Panc1 (cell line): ENCODE results near the gene SCARB2.

Source experiments
- POLR2AphosphoS5 ChIP-seq: IDR thresholded peaks from 2 replicates; pipeline ENCODE4 v1.6.1; 2012; ENCODE audit warnings: mild to moderate bottlenecking, low read depth, low read length, moderate library complexity
- SIN3A ChIP-seq: IDR thresholded peaks from 2 replicates; pipeline ENCODE4 v1.6.1; 2012; ENCODE audit warnings: low read depth, mild to moderate bottlenecking, low read length, moderate library complexity, borderline replicate concordance; ENCODE audit not compliant: insufficient read depth
- TCF7L2 ChIP-seq: IDR thresholded peaks from 2 replicates; pipeline ENCODE4 v1.6.1; 2011; ENCODE audit warnings: mild to moderate bottlenecking, low read depth, low read length, inconsistent platforms
- TF ChIP-seq, protein P1 (sequence below): fragments of 450-650 bp; IDR thresholded peaks from 2 replicates; pipeline ENCODE4 v1.5.1; 2017; ENCODE audit warnings: mild to moderate bottlenecking
- TF ChIP-seq, protein P2 (sequence below), 2 experiments: IDR thresholded peaks; 2 replicates each; pipeline ENCODE4 v1.6.1; 2011 to 2012; ENCODE audit warnings: low read depth in 2 of 2, control low read depth in 1 of 2, low read length in 1 of 2, mild to moderate bottlenecking in 1 of 2, moderate library complexity in 1 of 2; ENCODE audit not compliant: insufficient read depth in 1 of 2

DNA sequence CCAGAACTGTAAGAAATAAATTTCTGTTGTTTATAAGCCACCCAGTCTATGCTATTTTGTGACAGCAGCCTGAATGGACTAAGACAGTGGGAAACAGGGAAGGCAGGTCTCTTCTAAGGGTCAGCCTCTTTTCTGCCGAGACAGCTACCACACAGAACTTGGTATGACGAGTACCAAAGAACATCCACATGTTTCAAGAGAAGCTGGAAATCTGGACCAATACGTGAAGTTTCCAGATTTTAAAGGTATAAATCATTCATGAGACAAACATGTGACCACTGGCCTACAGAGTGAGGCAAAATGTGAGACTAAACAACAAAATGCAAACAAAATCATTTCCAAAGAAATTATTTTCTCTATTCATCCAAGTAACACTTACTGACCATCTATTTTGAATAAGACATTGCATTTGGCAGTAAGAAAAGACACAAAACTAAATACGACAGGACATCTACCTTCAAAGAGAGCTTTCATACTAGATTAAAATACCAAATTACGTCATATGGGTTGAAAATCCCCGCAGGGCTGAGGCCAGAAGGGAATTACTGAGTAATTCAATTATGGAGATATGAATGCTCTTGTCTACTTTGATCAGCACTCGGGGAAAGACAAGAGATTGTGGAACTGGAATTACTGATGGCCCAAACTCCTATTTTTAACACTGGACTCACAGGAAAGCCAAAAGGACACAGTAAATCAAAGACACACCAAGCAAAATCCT lies 7.2 kb downstream of the SCARB2 start:
- TF ChIP-seq, protein P1, sequence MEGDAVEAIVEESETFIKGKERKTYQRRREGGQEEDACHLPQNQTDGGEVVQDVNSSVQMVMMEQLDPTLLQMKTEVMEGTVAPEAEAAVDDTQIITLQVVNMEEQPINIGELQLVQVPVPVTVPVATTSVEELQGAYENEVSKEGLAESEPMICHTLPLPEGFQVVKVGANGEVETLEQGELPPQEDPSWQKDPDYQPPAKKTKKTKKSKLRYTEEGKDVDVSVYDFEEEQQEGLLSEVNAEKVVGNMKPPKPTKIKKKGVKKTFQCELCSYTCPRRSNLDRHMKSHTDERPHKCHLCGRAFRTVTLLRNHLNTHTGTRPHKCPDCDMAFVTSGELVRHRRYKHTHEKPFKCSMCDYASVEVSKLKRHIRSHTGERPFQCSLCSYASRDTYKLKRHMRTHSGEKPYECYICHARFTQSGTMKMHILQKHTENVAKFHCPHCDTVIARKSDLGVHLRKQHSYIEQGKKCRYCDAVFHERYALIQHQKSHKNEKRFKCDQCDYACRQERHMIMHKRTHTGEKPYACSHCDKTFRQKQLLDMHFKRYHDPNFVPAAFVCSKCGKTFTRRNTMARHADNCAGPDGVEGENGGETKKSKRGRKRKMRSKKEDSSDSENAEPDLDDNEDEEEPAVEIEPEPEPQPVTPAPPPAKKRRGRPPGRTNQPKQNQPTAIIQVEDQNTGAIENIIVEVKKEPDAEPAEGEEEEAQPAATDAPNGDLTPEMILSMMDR: no peak
- TF ChIP-seq SIN3A (no peak), POLR2AphosphoS5 (no peak), TCF7L2 (no peak)
- TF ChIP-seq, protein P2, sequence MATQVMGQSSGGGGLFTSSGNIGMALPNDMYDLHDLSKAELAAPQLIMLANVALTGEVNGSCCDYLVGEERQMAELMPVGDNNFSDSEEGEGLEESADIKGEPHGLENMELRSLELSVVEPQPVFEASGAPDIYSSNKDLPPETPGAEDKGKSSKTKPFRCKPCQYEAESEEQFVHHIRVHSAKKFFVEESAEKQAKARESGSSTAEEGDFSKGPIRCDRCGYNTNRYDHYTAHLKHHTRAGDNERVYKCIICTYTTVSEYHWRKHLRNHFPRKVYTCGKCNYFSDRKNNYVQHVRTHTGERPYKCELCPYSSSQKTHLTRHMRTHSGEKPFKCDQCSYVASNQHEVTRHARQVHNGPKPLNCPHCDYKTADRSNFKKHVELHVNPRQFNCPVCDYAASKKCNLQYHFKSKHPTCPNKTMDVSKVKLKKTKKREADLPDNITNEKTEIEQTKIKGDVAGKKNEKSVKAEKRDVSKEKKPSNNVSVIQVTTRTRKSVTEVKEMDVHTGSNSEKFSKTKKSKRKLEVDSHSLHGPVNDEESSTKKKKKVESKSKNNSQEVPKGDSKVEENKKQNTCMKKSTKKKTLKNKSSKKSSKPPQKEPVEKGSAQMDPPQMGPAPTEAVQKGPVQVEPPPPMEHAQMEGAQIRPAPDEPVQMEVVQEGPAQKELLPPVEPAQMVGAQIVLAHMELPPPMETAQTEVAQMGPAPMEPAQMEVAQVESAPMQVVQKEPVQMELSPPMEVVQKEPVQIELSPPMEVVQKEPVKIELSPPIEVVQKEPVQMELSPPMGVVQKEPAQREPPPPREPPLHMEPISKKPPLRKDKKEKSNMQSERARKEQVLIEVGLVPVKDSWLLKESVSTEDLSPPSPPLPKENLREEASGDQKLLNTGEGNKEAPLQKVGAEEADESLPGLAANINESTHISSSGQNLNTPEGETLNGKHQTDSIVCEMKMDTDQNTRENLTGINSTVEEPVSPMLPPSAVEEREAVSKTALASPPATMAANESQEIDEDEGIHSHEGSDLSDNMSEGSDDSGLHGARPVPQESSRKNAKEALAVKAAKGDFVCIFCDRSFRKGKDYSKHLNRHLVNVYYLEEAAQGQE (IDR thresholded peaks at IDR 0.05; ENCODE audit: insufficient read depth in 1 of 2, low read depth in 2 of 2, low read length in 1 of 2): no peak
